GM12878 (cell line): ENCODE measurements around the gene HTT-AS. TPM values are rescaled to one million over a fixed set of nuclear protein-coding genes. Genes with fewer than 3 reads are reported as not detected.
A peak's percentile ranks its signal among the peaks of the same experiment; 100 is the strongest.

Experiments used
- ATAC-seq: fragments of 200-7000 bp; cut with Tn5 transposase; 3 replicates; pipeline ENCODE4 v1.9.1; 2020; ENCODE audit warnings: mild to moderate bottlenecking, moderate library complexity
- BruUV-seq: library from RNA; stranded (reverse); fragments of 400-500 nt; replicated peaks from 2 replicates; lab custom pipeline; 2021; lab: Mats Ljungman, UMichigan
- CTCF ChIA-PET: fragments of 300-600 bp; sonication (Branson Sonifier 250); formaldehyde crosslinking; extraction: SDS; loops from one replicate; lab custom pipeline; 2021; ENCODE audit warnings: inconsistent platforms; lab: Yijun Ruan, JAX
- POLR2A ChIA-PET: fragments of 350-600 bp; formaldehyde crosslinking; extraction: SDS; loops from one replicate; lab custom pipeline; 2021; ENCODE audit warnings: inconsistent platforms; lab: Charles Lee
- RAD21 ChIA-PET: fragments of 300-600 bp; sonication (Branson Sonifier 250); formaldehyde crosslinking; loops from one replicate; lab custom pipeline; 2023; ENCODE audit warnings: antibody characterized with exemption; ENCODE audit not compliant: unreplicated experiment; lab: Charles Lee
- SMC1A ChIA-PET: fragments of 300-600 bp; sonication (Branson Sonifier 250); formaldehyde crosslinking; loops from one replicate; lab custom pipeline; 2023; ENCODE audit not compliant: unreplicated experiment, uncharacterized antibody; lab: Charles Lee
- DNase-seq: peaks from one replicate; pipeline ENCODE4 v3.0.0-alpha.2; 2011; ENCODE audit warnings: low read depth, low spot score
- FAIRE-seq: peaks from 3 replicates; lab custom pipeline; 2011; peaks lifted over from hg19 to GRCh38; lab: Jason Lieb, UNC
- H2AFZ ChIP-seq: 2 replicates; pipeline ENCODE4 v1.6.0; 2011; ENCODE audit warnings: low read depth, low read length, control low read depth; ENCODE audit not compliant: control insufficient read depth
- H3K27ac ChIP-seq: 2 replicates; pipeline ENCODE4 v1.5.1; 2011; ENCODE audit warnings: control low read depth; ENCODE audit not compliant: control insufficient read depth, insufficient read depth
- H3K27me3 ChIP-seq, 2 experiments: replicated peaks in 1 of 2; 2 replicates each; pipeline versions ENCODE4 v1.6.0 to v1.6.1; 2011; ENCODE audit warnings: low read length in 1 of 2; ENCODE audit not compliant: control insufficient read depth in 2 of 2, insufficient read depth in 2 of 2
- H3K36me3 ChIP-seq, 2 experiments: 2 replicates each; pipeline ENCODE4 v1.5.1; 2011; ENCODE audit warnings: low read length in 1 of 2; ENCODE audit not compliant: control insufficient read depth in 2 of 2, insufficient read depth in 2 of 2
- H3K4me1 ChIP-seq: 2 replicates; pipeline ENCODE4 v1.6.1; 2011; ENCODE audit warnings: mild to moderate bottlenecking, low read length, moderate library complexity, mixed read lengths; ENCODE audit not compliant: control insufficient read depth, insufficient read depth
- H3K4me2 ChIP-seq: 2 replicates; pipeline ENCODE4 v1.6.0; 2011; ENCODE audit warnings: control low read depth; ENCODE audit not compliant: control insufficient read depth, insufficient read depth
- H3K4me3 ChIP-seq: fragments of 200-600 bp; sonication (generic); 2 replicates; pipeline ENCODE4 v1.5.1; 2016
- H3K79me2 ChIP-seq: 2 replicates; pipeline ENCODE4 v1.6.0; 2011; ENCODE audit warnings: low read length; ENCODE audit not compliant: control insufficient read depth, insufficient read depth
- H3K9ac ChIP-seq: 2 replicates; pipeline ENCODE4 v1.8.0; 2011; ENCODE audit warnings: low read length, control low read depth, mixed read lengths; ENCODE audit not compliant: control insufficient read depth, insufficient read depth
- H3K9me3 ChIP-seq: replicated peaks from 3 replicates; pipeline ENCODE4 v1.5.1; 2011; ENCODE audit warnings: mild to moderate bottlenecking, low read length; ENCODE audit not compliant: control insufficient read depth, insufficient read depth
- H4K20me1 ChIP-seq: 2 replicates; pipeline ENCODE4 v1.6.0; 2011; ENCODE audit not compliant: control insufficient read depth, insufficient read depth
- EP300 ChIP-seq, 2 experiments: fragments of 150-350 bp in 1 of 2; IDR thresholded peaks; 2 replicates each; pipeline ENCODE4 v1.6.1; 2011 to 2012; ENCODE audit warnings: low read depth in 2 of 2, low read length in 2 of 2, borderline replicate concordance in 1 of 2, improper control_type of control experiment in 1 of 2, inconsistent platforms in 1 of 2; ENCODE audit not compliant: control insufficient read depth in 1 of 2
- HDGF ChIP-seq: fragments of 450-650 bp; IDR thresholded peaks from 2 replicates; pipeline ENCODE4 v1.6.1; 2016; ENCODE audit warnings: antibody characterized with exemption
- NFYA ChIP-seq: IDR thresholded peaks from 2 replicates; pipeline ENCODE4 v1.6.1; 2011; ENCODE audit warnings: low read depth, mild to moderate bottlenecking, low read length, improper control_type of control experiment, borderline replicate concordance
- RELA ChIP-seq: fragments of 450-650 bp; IDR thresholded peaks from 2 replicates; pipeline ENCODE4 v1.8.0; 2014; ENCODE audit warnings: borderline replicate concordance; ENCODE audit not compliant: partially characterized antibody
- SMAD5 ChIP-seq: IDR thresholded peaks from 2 replicates; pipeline ENCODE4 v1.6.1; 2016; ENCODE audit warnings: antibody characterized with exemption, low read depth
- WGBS: methylation state at CpG from one replicate; pipeline ENCODE4 v1.1.6; 2016; ENCODE audit warnings: low lambda C conversion rate; ENCODE audit not compliant: insufficient replicate concordance, insufficient coverage; ENCODE audit errors: missing lambda C conversion rate; 5-methylcytosine and 5-hydroxymethylcytosine counted together
- in situ Hi-C: fragments of 300-500 bp; cut with MboI; formaldehyde crosslinking; loops from 9 replicates; pipeline ENCODE4 v1.14.3; 2018; ENCODE audit warnings: mixed read lengths
- intact Hi-C: fragments of 100-400 bp; cut with micrococcal nuclease; formaldehyde crosslinking; loops from one replicate; pipeline ENCODE4 v1.14.2; 2022; ENCODE audit not compliant: unreplicated experiment
- polyA plus RNA-seq, 11 experiments: library from polyadenylated mRNA; depleted of rRNA in 4 of 11; unstranded in 6 of 11; stranded (reverse) in 5 of 11; fragments of >200 nt; fragmentation: Nextera tagmentation in 4 of 11; fragmentation: Illumina TruSeq in 1 of 11; extraction: Ambion mirVana in 4 of 11; extraction: Trizol in 1 of 11; gene quantifications; 1 replicate in 1 of 11; 2 replicates in 10 of 11; pipeline versions ENCODE4 v1.2.1 to v1.2.3, GENCODE V29; 2011 to 2016; ENCODE audit warnings: inconsistent platforms in 2 of 11, missing spikeins in 2 of 11, low read depth in 1 of 11
- total RNA-seq, 4 experiments: library from RNA; depleted of rRNA in 3 of 4; stranded (reverse); fragments of >200 nt in 3 of 4; fragmentation: Illumina TruSeq in 1 of 4; extraction: Trizol in 1 of 4; gene quantifications; 2 replicates each; pipeline versions ENCODE4 v1.2.1 to v1.2.3, GENCODE V29; 2013 to 2021
- TF ChIP-seq, protein P1 (sequence below): IDR thresholded peaks from 2 replicates; pipeline ENCODE4 v1.6.1; 2012; ENCODE audit warnings: low read depth, low read length, improper control_type of control experiment
- TF ChIP-seq, protein P2 (sequence below): fragments of 450-650 bp; IDR thresholded peaks from 2 replicates; pipeline ENCODE4 v1.6.1; 2017; ENCODE audit warnings: mild to moderate bottlenecking
- TF ChIP-seq, protein P3 (sequence below): fragments of 450-650 bp; conservative IDR thresholded peaks from 2 replicates; pipeline ENCODE4 v1.6.1; 2017; ENCODE audit warnings: mild to moderate bottlenecking, moderate library complexity
- TF ChIP-seq, protein P4 (sequence below): fragments of 450-650 bp; formaldehyde crosslinking; IDR thresholded peaks from 2 replicates; pipeline ENCODE4 v1.5.0; 2022; ENCODE audit warnings: mild to moderate bottlenecking, missing genetic modification characterization
- TF ChIP-seq, protein P5 (sequence below): IDR thresholded peaks from 2 replicates; pipeline ENCODE4 v1.6.1; 2011; ENCODE audit warnings: low read depth, low read length, improper control_type of control experiment, borderline replicate concordance

The HTT-AS gene
- total and polyA plus RNA-seq, 10 of the 15 experiments (the other 5 are each of a cell fraction or from before 2014, with no cell fraction given) = not detected

DNA sequence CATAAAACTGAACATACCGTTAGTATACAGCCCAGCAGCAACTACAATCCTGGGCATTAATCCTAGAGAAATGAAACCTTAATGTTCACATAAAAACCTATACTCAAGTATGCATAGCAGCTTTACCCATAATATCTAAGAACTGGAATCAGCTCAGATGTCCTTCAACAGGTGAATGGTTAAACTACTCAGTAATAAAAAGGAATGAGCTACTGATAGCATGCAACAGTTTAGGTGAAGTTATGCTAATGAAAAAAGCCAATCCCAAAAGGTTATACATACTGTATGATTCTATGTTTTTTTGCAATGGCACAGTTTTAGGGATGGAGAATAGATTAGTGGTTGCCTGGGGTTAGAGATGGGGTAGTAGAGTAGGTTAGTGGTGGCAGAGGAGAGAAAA is 9.4 kb upstream of the HTT-AS start:
- ATAC-seq (no peak), DNase-seq (no peak), FAIRE-seq (no peak)
- intact Hi-C loops = no loop called here
- Histone ChIP-seq H3K27me3 (no peaks in the 10 kb centered on the region), H3K4me2 (peak overlapping the region; percentile 56), H3K4me3 (no peak overlapping the region), H3K27ac (peak overlapping the region; percentile 70), H2AFZ (no peak overlapping the region), H3K9me3 (no peaks in the 10 kb centered on the region), H3K9ac (no peak overlapping the region), H4K20me1 (no peaks in the 10 kb centered on the region), H3K36me3 (peaks cover 3 to 20% of the 10 kb centered on the region in 2 experiments), H3K4me1 (peaks cover 52% of the 10 kb centered on the region), H3K79me2 (peaks cover 94% of the 10 kb centered on the region)
- no TSS peak for BruUV-seq
- 36% methylated on average over 1 of the region's 1 CpG for WGBS
- in situ Hi-C loops = loop anchor here (5.0 kb wide), 1 partner anchor 36 kb away; no protein-coding TSS in a partner anchor
- RAD21 ChIA-PET = interaction anchor here (1.5 to 2.3 kb wide), 2 partner anchors 36 to 41 kb away, joined by 4 to 8 read pairs; no protein-coding TSS in a partner anchor
- CTCF ChIA-PET = interaction anchor here (1.4 to 1.9 kb wide), 3 partner anchors 23 to 135 kb away, joined by 3 to 8 read pairs (median 5); no protein-coding TSS in a partner anchor
- POLR2A ChIA-PET = interaction anchor here (0.7 to 2.0 kb wide), 3 partner anchors 9 to 42 kb away, joined by 3 to 7 read pairs (median 7); partner anchors contain the start of genes HTT and HTT-AS
- SMC1A ChIA-PET = interaction anchor here (0.6 to 0.9 kb wide), 3 partner anchors 15 to 27 kb away, joined by 3 to 5 read pairs (median 3); no protein-coding TSS in a partner anchor
- no peak for TF ChIP-seq SMAD5
- TF ChIP-seq HDGF = no peak
- TF ChIP-seq RELA = no peak
- TF ChIP-seq, protein P1, sequence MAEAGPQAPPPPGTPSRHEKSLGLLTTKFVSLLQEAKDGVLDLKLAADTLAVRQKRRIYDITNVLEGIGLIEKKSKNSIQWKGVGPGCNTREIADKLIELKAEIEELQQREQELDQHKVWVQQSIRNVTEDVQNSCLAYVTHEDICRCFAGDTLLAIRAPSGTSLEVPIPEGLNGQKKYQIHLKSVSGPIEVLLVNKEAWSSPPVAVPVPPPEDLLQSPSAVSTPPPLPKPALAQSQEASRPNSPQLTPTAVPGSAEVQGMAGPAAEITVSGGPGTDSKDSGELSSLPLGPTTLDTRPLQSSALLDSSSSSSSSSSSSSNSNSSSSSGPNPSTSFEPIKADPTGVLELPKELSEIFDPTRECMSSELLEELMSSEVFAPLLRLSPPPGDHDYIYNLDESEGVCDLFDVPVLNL = no peak
- TF ChIP-seq, protein P2, sequence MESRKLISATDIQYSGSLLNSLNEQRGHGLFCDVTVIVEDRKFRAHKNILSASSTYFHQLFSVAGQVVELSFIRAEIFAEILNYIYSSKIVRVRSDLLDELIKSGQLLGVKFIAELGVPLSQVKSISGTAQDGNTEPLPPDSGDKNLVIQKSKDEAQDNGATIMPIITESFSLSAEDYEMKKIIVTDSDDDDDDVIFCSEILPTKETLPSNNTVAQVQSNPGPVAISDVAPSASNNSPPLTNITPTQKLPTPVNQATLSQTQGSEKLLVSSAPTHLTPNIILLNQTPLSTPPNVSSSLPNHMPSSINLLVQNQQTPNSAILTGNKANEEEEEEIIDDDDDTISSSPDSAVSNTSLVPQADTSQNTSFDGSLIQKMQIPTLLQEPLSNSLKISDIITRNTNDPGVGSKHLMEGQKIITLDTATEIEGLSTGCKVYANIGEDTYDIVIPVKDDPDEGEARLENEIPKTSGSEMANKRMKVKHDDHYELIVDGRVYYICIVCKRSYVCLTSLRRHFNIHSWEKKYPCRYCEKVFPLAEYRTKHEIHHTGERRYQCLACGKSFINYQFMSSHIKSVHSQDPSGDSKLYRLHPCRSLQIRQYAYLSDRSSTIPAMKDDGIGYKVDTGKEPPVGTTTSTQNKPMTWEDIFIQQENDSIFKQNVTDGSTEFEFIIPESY = no peak
- TF ChIP-seq, protein P3, sequence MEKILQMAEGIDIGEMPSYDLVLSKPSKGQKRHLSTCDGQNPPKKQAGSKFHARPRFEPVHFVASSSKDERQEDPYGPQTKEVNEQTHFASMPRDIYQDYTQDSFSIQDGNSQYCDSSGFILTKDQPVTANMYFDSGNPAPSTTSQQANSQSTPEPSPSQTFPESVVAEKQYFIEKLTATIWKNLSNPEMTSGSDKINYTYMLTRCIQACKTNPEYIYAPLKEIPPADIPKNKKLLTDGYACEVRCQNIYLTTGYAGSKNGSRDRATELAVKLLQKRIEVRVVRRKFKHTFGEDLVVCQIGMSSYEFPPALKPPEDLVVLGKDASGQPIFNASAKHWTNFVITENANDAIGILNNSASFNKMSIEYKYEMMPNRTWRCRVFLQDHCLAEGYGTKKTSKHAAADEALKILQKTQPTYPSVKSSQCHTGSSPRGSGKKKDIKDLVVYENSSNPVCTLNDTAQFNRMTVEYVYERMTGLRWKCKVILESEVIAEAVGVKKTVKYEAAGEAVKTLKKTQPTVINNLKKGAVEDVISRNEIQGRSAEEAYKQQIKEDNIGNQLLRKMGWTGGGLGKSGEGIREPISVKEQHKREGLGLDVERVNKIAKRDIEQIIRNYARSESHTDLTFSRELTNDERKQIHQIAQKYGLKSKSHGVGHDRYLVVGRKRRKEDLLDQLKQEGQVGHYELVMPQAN = no peak
- no peak for TF ChIP-seq EP300 (IDR thresholded peaks at IDR 0.05; ENCODE audit: borderline replicate concordance in 1 of 2, control insufficient read depth in 1 of 2, low read depth in 2 of 2, low read length in 2 of 2)
- TF ChIP-seq, protein P4, sequence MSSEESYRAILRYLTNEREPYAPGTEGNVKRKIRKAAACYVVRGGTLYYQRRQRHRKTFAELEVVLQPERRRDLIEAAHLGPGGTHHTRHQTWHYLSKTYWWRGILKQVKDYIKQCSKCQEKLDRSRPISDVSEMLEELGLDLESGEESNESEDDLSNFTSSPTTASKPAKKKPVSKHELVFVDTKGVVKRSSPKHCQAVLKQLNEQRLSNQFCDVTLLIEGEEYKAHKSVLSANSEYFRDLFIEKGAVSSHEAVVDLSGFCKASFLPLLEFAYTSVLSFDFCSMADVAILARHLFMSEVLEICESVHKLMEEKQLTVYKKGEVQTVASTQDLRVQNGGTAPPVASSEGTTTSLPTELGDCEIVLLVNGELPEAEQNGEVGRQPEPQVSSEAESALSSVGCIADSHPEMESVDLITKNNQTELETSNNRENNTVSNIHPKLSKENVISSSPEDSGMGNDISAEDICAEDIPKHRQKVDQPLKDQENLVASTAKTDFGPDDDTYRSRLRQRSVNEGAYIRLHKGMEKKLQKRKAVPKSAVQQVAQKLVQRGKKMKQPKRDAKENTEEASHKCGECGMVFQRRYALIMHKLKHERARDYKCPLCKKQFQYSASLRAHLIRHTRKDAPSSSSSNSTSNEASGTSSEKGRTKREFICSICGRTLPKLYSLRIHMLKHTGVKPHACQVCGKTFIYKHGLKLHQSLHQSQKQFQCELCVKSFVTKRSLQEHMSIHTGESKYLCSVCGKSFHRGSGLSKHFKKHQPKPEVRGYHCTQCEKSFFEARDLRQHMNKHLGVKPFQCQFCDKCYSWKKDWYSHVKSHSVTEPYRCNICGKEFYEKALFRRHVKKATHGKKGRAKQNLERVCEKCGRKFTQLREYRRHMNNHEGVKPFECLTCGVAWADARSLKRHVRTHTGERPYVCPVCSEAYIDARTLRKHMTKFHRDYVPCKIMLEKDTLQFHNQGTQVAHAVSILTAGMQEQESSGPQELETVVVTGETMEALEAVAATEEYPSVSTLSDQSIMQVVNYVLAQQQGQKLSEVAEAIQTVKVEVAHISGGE (CRISPR knock-in tag) = no peak
- TF ChIP-seq, protein P5, sequence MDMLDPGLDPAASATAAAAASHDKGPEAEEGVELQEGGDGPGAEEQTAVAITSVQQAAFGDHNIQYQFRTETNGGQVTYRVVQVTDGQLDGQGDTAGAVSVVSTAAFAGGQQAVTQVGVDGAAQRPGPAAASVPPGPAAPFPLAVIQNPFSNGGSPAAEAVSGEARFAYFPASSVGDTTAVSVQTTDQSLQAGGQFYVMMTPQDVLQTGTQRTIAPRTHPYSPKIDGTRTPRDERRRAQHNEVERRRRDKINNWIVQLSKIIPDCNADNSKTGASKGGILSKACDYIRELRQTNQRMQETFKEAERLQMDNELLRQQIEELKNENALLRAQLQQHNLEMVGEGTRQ = no peak
- TF ChIP-seq NFYA = no peak
